GM18526 (cell line): ENCODE measurements around the gene FRS2.

Source experiments
- POLR2A ChIP-seq: IDR thresholded peaks from 3 replicates; pipeline ENCODE4 v1.6.1; 2011; ENCODE audit not compliant: insufficient read length; ENCODE audit errors: extremely low read depth

The FRS2 gene

DNA sequence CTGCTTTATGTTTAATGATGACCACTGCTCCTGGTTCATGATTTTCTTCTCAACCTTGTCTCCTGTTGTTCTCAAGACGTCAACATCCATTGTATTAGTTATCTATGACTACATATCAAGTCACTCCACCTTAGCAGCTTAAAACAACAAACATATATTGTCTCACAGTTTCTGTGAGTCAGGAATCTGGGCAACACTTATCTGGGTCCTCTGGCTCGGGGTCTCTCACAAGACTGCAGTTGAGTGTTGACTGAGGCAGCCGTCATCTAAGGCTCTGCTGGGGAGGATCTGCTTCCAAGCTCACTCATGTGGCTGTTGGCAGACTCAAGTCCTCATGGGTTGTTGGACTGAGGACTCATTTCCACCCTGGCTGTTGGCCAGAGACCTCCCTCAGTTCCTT lies 27.3 kb upstream of the FRS2 start:
- no peak for TF ChIP-seq POLR2A

DNA sequence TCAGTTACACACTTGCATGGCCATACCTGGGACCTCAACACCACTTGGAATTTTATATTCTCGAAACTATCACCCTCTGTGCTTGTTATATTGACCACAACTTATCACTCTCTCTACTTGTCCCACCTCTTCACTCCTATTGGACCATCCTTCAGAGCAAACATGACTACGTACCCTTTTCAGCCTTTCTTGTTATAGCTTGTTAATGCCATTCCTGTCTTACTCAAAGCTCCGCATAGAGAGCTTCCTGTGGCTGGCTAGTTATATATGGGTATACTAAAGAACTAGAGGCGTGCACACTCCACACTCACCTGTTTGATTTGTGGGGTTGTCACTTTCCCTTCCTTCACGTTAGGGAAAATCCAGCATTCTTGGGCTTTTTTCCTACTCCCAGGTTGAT lies 26.3 kb upstream of the FRS2 start:
- no peak for TF ChIP-seq POLR2A

- TF ChIP-seq POLR2A: no peak
Measured at GRCh38 chr12:69447892-69448291, 22.3 kb upstream of the FRS2 start.

DNA sequence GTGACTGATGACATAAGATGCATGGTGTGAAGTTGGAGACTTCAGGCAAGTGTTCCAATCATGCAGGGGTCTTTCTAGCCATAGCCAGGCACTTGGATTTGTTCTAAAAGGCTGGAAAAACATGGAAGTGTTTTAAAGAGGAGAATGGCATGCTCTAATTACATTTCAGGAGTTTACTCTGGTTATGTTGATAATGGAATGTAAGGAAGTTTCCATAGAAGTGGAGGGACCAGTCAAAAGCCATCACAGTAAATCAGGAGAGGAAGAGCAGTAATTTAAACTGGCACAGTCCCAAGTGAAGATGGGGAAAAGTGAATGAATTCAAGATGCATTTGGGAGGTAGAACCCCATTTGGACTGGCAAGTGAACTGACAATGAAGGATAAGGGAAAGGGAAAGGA lies 13.9 kb upstream of the FRS2 start:
- TF ChIP-seq POLR2A: no peak

GRCh38 chr12:69457433-69457832 lies 12.8 kb upstream of the FRS2 start:
- no peak for TF ChIP-seq POLR2A

GRCh38 chr12:69459477-69459876 lies 10.7 kb upstream of the FRS2 start:
- TF ChIP-seq POLR2A: no peak

DNA sequence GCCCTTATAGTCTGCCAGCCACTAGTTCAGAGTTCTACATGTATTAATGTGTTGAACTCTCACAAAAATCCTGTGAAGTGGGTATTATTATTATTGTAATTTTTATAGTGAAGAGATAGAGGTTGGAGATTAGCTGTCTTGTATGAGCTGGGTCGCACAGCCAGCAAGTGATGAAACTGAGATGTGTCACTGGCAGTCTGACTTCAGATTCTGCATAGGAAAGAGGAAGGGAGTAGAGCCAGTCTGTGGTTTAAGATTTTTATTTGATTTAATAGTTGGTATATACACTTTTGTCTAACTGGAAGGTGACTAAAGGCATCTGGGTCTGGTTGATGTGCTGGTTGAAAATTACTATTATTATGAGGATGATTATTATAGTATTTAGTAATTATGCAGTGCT lies 5.8 kb upstream of the FRS2 start:
- no peak for TF ChIP-seq POLR2A

- TF ChIP-seq POLR2A: no peak
Measured at GRCh38 chr12:69466867-69467266, 3.3 kb upstream of the FRS2 start.

DNA sequence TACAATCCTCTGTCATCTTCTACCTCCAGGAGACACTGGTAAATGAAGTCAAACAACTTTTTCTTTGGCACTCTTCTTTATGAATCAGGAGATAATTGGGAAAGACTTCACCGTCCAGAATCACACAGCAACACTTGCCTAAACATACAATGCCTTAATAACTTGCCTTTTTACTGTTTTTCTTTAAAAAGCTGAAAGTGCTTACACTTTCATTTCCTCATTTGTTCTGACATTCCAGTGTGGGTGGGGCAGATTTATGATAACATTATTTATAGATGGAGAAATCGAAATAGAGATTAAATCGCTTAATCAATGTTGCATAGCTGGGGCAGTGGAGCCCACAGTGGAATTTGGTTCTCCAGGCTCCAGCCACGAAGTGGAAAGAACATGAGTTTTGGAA lies 2.8 kb upstream of the FRS2 start:
- no peak for TF ChIP-seq POLR2A

DNA sequence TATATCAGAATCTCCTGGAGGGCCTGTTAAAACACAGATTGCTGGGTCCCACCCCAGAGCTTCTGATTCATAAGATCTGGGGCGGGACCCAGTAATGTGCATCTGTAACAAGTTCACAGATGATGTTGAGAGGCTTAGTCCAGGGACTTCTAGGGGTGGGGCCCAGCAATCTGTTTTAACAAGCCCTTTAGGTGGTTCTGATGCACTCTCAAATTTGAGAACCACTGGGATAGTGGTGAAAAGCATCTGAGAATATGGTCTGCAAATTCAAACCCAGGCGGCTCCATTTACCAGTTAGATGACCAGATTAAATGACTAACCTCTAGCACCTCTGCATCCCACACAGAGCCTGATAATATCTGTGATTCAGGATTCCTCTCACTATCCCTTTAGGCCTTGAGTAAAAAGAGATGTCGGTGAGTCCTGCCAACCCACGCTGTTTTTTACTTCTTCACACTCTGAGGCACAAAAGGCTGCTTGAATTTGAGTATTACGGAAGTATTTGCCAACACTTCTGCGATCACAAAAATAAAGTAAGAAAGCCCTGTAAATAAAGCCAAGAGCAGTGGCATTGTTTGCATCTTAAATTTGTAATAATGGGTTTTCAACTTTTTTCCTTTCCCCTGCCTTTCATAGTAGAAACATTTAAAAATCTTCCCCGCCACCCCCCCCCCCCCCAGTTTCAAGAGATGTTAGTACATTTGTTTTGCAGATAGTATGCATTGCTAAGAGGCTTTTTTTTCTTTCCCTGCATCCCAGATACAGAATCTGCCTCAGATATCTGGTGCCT lies 1.8 kb upstream of the FRS2 start:
- no peak for TF ChIP-seq POLR2A

GRCh38 chr12:69469854-69470188 lies 367 bp upstream of the FRS2 start:
- TF ChIP-seq POLR2A: no peak

DNA sequence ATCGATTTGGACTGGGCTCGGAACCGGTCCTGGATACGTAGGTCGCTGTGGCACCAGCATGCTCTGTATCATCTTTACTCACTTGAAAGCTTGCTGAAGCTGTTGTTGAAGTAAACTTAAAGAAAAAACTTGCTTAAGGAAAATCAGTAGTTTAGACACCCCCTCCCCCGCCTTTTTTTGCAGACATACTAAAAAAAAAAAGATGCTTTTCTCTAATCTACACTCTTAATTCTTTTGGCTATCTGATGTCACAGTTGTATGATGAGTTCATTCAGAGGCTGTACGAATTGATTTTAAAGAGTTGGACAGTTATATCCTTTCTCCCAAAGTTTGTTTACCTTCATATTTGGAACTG lies 865 bp downstream of the FRS2 start:
- TF ChIP-seq POLR2A: no peak

DNA sequence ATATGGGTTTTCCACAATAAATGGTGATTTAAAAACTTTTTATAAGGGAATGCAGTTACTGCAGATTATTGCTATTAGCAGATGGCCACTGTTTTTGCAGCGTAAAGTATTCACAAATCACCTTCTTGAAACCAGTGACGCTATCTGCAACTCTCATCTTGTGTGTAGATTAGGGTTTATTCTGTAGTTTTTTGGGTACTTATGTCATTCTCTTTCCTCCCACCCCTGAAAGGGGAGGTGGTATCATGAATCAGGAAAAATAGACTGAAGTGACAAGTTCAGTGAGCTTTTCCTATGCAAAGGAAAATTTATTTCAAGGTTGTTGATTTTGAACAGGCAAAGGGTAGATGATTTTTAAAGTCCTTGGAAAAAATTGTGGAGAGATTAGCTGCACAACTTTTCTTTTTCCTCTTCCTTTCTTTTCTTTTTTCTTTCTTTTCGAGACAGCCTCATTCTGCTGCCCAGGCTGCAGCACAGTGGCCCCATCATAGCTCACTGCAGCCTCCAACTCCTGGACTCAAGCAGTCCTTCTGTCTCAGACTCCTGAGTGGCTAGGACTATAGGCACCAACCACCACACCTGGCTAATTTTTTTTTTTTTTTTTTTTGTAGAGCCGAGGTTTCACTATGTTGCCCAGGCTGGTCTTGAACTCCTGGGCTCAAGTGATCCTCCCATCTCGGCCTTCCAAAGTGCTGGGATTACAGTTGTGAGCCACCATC lies 1.6 kb downstream of the FRS2 start:
- no peak for TF ChIP-seq POLR2A

DNA sequence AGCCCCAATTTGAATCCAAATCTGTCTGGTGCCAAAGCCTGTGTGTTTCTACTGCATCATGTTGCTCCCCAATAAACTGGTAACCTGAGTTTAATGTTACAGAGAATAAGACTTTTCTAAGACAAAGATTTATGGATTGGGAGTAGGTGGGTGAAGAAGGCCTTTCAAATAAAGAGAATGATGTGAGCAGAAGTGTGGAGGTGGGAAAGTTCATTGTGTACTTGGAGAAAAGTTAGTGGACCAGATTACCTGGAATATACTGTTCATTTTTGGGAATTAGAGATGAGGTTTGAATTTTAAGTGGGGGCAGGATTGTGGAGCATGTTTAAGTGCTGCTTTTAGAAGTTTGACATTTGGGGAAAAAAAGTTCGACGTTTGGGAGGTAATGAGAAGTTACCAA lies 3.1 kb downstream of the FRS2 start:
- TF ChIP-seq POLR2A: no peak

DNA sequence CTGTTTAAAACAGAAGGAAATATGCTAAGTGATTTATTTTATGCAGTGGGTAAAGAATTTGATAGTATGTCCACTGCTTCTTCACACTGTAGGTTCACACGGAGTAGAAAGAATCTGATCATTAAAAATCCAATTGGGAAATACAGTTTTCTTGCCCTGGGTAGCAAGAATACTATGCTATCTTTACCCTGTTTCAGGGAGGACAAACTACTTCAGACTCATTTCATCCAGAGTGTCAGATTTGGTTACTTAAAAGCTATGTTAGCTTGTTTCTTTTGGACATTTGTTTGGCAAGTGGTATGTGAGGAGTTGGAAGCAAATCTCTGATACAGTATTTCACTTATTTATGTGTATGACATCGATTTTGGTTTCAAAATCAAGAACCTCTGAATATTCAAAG lies 4.3 kb downstream of the FRS2 start:
- TF ChIP-seq POLR2A: no peak

- TF ChIP-seq POLR2A: no peak
Measured at GRCh38 chr12:69475237-69475975, 5.2 kb downstream of the FRS2 start.
